Limb (tissue), 2 donors: Measurements from ENCODE around the gene ENPP7.

Experiments used
- DNase-seq, 2 donors: peaks; one replicate each; pipeline ENCODE4 v3.0.0-alpha.2; 2016; ENCODE audit errors: extremely low spot score in 2 of 2

Gene ENPP7

DNA sequence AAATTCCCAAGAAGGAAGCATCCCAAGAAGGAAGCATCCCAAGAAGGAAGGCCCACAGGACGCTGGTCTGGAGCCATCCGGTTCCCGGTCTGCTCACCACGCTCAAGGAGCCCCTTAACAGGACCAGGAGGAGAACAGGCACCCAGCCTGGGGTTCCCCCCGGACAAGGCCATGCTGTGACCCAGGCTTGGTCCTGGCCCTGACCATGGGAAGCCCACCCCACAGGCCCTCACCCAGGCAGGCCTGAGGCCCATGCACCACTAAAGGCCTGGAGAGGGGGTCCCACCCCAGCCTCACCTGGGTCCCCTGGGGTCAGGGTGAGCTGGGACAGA is 340 bp upstream of the ENPP7 start:
- DNase-seq: no peak

DNA sequence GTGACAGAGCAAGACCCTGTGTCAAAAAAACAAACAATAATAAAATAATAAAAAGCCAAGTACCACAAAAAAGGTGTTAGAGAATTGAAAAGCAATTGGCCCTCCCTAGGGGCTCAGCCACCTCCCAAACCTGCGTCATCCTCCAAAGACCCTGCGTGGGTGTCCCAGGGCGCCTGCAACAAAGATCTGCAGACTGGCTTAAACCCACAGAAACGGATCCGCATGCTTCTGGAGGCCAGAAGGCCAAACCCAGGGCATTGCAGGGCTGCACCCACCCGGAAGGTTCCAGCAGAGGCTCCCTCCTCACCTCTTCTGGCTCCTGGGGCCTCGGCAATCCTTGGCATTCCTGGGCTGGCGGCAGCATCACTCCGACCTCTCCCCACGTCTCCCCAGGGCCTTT is 1.5 kb downstream of the ENPP7 start:
- DNase-seq: no peak

DNA sequence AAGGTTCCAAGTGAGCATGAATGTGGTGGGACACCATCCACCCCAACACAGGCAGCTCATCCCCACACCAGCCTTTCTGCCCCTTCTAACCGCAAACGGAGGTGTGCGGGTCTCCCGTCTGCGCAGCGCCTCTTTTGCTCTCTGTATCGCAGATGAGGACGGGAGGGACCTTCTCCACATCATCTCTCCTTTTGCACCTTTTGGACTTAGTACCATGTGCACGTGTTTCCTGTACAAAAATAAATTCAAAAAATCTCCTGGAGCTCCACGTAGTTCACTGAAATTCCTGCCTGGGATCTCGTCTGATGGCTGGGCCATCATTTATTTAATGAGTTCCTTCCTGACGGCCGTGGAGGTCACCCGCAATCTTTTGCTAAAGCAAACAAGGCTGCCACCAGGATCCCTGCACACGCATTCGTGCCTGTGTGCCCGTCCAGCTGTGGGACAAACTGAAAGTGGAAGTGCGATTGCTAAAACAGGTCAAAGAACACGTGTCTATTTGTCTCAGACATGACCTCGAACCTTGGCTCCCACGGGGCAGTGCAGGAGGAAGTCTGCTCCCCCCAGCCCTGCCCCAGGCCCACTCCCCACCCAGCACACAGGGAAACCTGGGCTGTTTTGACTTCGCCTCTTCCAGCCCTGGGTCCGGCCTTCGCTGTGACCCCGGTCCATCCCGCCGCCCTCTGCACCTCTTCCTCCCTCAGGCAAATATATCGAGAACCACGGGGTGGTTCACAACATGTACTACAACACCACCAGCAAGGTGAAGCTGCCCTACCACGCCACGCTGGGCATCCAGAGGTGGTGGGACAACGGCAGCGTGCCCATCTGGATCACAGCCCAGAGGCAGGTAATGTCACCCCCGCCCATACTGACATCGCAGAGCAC is 2.3 kb downstream of the ENPP7 start:
- no peak for DNase-seq

DNA sequence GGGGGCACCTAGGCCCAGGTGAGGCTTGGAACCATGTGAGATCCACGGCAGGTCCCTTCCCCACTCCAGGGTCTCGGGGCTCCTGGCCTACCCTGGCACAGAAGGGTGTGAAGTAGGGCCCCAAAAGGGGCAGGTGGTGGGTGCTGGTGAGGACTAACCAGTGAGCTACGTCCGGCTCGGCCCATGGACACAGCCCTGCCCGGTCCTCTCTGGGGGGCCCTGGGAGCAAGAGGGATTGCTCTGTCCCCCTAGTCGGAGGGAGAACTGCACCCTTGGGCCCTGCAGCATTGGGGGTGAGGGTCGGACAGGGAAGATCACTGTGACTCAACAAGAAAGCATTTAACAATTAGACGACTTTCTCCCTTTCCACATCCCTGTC is 2.9 kb downstream of the ENPP7 start:
- no peak for DNase-seq

DNA sequence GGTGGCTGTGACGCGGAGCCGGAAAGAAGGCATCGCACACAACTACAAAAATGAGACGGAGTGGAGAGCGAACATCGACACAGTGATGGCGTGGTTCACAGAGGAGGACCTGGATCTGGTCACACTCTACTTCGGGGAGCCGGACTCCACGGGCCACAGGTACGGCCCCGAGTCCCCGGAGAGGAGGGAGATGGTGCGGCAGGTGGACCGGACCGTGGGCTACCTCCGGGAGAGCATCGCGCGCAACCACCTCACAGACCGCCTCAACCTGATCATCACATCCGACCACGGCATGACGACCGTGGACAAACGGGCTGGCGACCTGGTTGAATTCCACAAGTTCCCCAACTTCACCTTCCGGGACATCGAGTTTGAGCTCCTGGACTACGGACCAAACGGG is 4.4 kb downstream of the ENPP7 start:
- DNase-seq: no peak

DNA sequence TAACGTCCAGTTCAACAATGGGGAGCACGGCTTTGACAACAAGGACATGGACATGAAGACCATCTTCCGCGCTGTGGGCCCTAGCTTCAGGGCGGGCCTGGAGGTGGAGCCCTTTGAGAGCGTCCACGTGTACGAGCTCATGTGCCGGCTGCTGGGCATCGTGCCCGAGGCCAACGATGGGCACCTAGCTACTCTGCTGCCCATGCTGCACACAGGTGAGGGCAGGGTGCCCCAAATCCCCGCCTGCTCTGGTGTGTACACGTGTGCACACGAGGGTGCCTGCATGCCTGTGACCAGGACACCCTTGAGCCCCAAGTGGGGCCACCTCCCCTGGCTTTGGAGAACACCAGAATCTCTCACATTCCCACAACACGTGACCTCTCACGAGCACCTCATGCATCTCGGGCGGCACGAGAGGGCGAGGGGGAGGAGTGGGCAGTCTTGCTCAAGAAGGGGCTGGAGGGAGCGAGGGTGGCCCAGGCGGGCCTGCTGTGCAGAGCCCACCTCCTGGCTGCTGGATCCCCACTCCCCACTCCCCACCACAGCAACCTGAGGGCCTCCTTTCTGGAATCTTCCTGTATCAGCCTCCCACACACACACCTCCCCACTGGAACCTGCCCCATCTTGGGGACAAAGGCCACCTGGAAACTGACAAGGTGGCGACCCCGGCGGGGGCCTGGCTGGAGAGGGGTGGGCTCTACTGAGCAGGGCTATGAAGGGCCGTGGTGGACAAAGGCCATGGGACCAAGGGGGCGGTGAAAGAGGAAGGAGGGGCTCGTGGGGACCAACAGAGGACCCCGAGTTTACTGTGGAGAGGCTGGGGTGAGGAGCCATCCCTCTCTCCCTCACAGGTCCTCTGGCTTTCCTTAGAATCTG is 6.5 kb downstream of the ENPP7 start:
- DNase-seq: no peak

DNA sequence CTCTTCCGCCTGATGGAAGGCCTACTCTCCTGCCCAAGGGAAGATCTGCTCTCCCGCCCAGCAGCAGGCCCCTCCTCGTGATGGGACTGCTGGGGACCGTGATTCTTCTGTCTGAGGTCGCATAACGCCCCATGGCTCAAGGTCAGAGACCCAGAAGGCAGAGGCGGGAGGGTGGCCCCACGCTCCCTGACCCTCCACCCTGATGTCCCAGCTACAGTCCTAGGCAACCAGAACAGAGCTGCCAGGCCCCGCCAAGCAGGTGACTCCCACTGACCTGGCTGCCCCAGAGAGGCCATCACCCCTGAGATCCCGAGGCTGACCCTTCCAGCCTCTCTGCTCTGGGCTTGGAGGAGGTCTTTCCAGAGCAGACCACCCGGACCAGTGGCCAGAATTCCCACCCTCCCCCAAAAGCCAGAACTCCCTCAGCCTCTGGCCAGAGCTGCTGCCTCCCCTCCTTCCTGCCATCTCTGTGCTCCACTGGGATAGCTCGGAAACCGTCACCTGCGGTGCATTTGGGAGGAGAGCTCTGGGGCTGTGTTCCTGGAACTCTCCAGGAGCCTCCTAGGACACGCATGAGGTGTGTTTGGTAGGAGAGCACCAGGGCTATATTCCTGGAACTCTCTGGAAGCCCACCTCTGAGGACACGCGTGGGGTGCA is 7.3 kb downstream of the ENPP7 start:
- no peak for DNase-seq

DNA sequence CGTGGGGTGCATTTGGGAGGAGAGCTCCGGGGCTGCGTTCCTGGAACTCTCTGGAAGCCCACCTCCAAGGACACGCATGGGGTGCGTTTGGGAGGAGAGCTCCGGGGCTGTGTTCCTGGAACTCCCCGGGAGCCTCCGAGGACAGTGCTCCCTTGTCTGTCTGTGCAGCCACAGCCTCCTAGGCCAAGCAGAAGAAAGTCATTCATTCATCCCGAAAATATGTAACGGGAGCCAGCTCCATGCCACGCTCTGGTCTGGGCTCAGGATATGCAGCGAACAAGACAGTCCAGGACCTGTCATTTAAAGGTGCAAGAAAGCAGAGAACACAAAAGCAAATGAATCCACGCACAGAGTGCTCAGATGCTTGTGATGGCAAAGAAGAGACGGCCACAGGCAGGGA is 7.9 kb downstream of the ENPP7 start:
- no peak for DNase-seq

DNA sequence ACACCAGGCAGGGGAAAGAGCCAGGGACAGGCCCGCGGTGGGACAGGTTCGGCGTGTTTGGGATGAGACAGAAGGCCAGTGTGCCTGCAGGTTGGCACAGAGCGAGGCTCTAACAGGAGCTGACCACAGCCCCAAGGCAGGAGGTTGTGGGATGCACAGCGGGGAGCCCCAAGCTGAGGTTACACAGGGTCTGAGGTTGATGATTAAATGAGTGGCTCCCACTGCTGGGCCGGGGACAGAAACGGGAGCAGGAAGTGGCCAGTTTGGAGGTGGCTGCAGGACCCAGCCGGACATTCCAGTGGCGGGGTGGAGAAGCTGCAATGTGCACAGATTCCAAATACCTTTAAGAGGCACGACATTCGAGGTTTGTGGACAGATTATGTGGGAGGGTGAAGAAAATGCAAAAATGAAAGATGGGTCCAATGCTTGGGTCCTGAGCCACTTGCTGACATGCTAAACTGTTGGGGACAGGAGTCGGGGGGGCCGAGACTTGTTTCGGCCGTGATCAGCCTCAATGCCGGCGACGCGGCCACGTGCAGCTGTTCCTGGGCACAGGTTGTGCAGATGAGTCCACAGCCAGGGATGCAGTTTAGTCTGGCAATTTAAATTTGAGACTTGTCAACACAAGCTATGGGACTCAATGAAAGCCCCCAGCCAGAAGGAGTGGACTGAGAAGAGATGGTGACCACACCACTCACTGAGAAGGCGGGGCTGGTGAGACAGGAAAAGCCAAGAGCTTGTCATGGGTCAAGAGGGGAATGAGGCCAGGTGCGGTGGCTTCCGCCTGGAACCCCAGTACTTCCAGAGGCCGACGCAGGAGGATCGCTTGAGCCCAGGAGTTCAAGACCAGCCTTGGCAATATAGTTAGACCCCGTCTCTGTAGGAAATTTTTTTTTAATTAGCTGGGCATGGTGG is 8.7 kb downstream of the ENPP7 start:
- no peak for DNase-seq

DNA sequence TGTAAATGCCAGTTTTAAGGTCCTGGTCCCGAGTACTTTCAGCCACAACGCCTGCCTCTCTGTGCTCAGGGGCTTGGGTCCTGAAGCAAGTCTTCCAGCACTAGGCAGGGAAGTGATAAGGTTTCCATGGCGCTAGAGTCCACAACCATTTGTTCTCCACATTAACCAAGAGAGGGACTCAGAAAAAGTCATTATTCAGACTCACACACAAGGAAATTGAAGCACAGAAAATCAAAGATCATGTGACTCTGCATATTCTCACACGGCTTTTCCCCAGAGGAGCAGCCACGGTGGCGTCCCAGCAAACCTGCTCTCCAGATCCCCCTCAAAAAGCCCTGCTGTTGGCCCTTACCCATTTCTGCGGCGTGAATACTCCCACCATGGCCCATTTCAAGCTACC is 9.7 kb downstream of the ENPP7 start:
- DNase-seq: no peak

DNA sequence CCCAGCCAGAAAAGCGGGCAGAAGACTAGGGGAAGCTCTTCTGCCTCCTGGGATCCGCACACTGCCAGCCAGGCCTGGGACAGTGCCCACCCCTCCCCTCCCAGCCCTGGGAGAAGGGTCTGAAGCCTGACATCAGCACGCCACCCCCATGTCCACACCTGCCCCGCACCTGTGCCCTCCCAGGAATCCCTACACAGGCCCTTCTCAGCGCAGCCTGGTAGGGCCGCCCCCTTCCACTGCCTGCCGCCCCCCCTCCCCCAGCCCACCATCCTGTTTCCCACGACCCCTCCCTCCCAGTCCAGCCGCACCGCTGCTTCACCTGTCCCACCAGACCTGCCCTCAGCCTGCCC is 10.6 kb downstream of the ENPP7 start:
- no peak for DNase-seq

DNA sequence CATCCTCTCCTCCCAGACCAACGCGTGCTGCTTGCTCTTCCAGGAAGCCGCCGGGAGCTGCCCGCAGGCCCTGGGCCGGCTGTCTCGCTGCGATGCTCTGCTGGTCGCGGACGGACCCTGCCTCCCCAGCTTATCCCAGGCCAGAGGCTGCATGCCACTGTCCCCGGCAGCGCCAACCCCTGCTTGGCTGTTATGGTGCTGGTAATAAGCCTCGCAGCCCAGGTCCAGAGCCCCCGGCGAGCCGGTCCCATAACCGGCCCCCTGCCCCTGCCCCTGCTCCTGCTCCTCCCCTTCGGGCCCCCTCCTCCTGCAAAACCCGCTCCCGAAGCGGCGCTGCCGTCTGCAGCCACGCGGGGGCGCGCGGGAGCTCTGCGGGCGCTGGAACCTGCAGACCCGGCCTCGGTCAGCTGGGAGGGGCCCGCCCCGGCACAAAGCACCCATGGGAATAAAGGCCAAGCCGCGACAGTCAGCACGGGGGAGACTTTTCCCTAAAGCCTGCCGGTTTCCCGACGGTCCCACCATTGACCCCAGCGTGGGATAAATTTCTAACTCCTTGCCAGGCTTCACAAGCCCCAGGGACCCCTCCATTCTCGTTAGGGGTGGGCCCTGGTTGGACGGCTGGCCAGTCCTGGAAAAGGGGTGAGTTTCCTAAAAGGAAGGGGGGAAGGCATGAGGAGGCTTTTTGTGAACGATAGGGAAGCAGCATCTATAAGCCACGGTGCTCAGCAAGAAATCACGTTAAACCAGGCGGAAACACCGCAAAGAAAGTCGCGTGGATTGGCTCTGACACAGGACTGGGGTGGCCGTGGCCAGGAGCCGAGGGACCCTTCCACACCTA is 11.2 kb downstream of the ENPP7 start:
- DNase-seq: peak; percentile 66 to 94

DNA sequence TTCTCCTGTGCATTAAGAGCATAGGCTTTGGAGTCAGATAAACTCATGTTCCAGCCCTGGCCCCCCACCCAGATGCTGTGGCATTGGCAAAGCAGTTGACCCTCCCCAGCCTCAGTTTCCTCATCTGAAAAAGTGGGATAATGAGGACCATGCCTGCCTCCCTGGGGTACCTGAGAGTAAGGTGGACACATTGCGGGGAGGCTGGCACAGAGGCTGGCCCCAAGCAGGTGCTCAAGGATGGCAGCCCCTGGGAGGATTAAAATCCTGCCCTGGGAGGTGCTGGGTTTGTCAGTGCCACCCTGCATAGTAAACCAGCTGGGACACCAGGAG is 11.8 kb downstream of the ENPP7 start:
- no peak for DNase-seq

DNA sequence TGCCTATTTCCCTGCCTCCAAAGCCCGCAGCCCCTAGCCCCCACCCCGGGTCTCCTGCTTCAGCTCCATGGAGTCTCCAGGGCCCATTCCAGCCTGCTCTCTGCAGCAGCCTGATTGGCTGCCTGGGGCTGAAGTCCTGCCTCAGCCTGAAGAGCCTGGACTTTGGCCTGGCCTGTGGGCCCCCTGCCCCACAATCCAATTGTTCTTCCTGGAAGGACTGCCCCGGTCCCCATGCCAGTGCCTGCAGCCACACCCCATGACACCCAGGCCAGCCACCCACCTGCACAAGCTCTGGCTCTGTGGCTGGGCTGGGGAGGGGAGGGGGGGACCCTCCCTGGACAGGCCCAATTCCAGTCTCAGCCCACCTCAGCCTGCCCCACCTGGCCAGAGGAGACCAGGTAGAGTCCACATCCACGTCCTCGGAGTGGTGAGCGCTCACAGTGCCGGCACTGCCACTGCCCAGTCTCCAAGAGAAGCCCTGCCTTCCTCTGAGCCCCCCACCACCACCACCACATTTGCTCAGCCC is 12.3 kb downstream of the ENPP7 start:
- DNase-seq: no peak

DNA sequence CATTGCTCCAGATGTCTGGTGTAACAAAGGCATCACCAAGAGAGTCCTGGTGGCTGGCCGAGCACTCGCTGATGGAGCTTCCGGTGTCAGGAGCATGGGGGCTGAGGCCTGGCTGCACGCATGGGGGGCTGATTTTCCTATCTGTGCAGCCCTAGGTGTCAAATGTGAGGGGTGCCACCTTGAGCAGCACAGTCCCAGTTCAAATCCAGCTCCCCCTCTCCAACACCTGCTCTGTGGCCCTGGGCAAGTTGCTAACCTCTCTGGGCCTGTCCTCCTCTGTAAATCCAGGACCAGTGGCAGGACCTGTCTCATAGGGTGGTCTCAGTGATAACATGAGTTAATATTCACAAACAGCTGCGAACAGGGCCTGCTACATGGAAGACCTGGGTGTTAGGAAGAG is 12.9 kb downstream of the ENPP7 start:
- DNase-seq: no peak

DNA sequence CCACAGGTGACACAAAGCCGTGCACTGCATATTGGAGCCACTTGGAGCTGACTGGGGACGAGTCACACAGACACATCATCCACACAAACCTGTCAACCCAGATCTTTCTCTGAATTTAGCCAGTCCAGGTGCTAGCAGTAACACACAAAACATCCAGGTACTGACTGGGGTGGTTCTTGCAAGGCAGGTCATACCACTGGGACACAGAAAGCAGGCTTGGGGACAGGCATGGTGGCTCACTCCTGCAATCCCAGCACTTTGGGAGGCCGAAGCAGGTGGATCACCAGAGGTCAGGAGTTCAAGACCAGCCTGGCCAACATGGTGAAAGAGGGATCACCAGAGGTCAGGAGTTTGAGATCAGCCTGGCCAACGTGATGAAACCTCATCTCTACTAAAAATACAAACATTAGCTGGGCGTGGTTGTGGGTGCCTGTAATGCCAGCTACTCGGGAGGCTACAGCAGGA is 14.9 kb downstream of the ENPP7 start:
- no peak for DNase-seq

DNA sequence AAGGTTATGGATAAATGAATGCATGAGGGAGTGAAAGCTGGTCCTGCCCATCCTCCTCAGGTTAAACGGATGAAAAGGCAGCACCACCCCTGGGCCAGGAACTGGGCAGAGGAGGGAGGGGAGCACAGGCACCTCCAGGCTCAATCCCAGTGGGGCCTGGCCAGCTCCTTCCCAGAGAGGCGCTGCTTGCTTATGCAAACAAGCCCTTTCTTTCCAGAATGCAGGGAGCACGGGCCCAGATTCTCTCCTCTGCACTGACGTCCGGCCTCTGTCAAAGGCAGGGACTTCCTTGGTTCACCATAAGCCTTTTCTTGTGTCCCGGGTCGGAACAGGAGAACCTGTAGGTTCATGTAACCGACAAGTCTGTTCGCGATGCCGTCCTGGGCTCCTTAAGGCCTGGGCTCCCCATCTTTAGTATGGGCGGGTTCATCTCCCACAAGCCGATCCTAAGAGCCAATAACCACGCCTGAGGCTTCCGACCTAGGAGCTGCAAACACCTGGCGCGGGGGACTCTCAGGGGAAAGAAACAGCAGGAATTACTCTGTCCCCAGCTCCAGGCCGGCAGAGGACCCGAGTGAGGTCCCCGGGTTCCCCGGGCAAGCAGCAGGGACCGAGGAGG is 16.3 kb downstream of the ENPP7 start:
- no peak for DNase-seq

DNA sequence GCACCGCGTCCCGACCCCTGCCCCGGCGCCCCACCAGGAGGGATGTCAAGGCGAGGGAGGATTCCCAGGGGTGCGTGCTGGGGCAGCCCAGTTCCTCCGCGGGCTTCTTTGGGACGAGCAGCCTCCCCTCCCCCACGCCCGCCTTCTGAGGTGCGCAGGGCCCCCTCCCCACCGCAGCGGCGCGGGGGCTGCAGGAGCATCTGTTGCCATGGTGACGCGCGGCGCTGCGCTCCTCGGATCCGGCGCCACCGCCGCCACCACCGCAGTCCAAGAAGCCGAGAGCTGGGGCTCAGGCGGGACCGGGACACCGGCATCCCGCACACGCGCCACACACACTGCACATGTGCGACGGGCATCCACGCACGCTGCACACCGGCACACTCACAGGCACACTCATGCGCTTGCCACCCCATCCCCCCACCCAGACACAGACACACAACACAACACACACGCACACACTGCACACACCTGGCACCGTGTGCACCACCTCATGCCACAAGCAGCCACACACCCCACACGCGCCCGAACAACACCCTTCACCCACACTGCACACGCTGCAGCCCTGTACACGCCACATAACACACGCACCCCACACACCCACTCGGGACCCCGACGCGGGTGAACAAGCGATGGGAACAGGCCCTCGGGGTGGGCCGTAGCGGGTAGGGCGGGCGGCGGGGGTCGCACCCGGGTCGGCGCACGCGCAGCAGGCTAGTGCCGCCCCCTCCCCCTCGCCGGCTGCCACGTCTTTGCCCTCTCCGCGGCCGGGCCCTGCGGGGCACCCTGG is 17.0 kb downstream of the ENPP7 start:
- peak in 1 of 2 donors; percentile 76 for DNase-seq
